GM12874 (cell line): ENCODE results near the gene ARMC9.

ENCODE experiments used
- TF ChIP-seq, protein P1 (sequence below): IDR thresholded peaks from 2 replicates; pipeline ENCODE4 v1.5.1; 2011; ENCODE audit warnings: low read depth, mild to moderate bottlenecking, control low read depth, low read length, moderate library complexity; ENCODE audit not compliant: insufficient read depth

ARMC9 gene

GRCh38 chr2:231370429-231370748, 172.0 kb downstream of the ARMC9 start:
- TF ChIP-seq, protein P1, sequence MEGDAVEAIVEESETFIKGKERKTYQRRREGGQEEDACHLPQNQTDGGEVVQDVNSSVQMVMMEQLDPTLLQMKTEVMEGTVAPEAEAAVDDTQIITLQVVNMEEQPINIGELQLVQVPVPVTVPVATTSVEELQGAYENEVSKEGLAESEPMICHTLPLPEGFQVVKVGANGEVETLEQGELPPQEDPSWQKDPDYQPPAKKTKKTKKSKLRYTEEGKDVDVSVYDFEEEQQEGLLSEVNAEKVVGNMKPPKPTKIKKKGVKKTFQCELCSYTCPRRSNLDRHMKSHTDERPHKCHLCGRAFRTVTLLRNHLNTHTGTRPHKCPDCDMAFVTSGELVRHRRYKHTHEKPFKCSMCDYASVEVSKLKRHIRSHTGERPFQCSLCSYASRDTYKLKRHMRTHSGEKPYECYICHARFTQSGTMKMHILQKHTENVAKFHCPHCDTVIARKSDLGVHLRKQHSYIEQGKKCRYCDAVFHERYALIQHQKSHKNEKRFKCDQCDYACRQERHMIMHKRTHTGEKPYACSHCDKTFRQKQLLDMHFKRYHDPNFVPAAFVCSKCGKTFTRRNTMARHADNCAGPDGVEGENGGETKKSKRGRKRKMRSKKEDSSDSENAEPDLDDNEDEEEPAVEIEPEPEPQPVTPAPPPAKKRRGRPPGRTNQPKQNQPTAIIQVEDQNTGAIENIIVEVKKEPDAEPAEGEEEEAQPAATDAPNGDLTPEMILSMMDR: no peak

- TF ChIP-seq, protein P1: no peak
Measured at GRCh38 chr2:231370749-231371429, 172.5 kb downstream of the ARMC9 start.

DNA sequence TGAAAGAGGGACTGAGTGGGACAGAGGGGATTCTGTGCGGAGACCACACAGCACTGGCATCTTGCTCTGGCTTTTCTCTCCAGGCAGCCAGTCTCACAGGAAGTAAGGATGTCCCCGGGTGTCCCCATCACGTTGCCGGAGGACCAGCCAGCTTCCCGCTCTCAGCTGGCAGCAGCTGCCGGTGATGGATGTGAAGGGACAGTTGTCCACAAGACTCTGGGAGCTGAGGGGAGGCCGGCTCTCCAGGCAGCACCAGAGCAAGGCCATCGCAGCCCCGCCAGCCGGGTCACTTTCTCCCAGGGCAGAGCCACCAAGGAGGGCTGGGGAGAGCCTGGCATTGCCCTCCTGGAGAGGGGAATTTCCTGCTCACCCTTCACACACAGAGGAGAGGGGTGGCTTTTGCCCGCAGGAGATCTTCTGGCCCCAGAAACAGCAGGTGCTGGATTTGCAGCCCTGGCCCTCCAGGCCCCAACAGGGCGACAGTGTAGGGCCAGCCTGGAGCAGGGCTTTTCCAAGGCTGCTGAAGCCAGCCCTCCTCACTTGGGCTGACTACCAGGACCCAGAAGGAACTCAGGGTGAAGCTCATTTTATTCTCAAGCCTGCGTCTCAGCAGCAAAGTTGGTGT, 173.1 kb downstream of the ARMC9 start:
- TF ChIP-seq, protein P1: no peak

DNA sequence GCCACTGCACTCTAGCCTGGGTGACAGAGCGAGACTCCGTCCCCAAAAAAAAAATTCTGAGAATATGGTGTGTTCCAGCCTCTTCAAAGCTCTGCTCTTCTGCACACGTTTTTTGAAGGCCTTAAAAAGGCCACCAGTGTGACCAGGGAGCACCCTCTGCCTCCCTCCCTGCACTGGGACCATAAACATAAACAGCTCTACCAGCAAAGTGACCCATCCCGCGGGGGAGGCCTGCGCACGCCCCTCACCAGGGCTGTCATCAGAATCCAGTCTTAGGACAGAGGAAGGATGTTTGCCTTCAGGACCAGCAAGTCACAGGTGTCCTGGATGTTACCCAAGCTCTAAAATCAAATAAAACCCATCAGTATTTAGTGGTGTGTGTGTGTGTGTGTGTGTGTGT, 173.9 kb downstream of the ARMC9 start:
- TF ChIP-seq, protein P1: no peak

- TF ChIP-seq, protein P1: no peak
Measured at GRCh38 chr2:231373184-231373583, 174.8 kb downstream of the ARMC9 start.

- TF ChIP-seq, protein P1: no peak
Measured at GRCh38 chr2:231373786-231374349, 175.4 kb downstream of the ARMC9 start.

DNA sequence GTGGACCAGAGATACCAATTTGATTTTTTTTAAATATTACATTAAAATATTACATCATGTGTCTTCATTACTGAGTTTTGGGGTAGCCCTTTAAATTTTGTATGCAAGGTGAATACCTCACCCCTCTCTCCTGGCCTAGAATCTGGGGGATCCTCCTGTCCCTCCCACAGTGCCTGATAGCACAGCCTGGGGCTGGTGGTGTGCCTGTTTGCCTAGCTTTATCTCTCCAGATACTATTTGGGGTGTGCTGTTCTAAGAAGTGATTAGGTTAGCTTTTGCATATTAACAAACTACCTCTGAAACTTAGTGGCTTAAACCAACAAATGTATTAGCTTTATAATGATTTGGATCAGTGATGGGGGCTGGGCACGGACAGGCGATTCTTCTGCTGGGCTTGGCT, 176.3 kb downstream of the ARMC9 start:
- TF ChIP-seq, protein P1: no peak
